ENCODE data around the gene TTC23.
A peak's percentile ranks its signal among the peaks of the same experiment; 100 is the strongest.

The TTC23 gene

DNA sequence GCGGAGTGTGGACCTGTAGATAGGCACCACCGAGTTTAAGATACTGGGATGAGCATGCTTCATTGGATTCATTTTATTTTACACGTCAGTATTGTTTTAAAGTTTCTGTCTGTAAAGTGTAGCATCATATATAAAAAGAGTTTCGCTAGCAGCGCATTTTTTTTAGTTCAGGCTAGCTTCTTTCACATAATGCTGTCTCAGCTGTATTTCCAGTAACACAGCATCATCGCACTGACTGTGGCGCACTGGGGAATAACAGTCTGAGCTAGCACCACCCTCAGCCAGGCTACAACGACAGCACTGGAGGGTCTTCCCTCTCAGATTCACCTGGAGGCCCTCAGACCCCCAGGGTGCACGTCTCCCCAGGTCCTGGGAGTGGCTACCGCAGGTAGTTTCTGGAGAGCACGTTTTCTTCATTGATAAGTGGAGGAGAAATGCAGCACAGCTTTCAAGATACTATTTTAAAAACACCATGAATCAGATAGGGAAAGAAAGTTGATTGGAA, 115.0 kb downstream of the TTC23 start:
- no peak for DNase-seq

DNA sequence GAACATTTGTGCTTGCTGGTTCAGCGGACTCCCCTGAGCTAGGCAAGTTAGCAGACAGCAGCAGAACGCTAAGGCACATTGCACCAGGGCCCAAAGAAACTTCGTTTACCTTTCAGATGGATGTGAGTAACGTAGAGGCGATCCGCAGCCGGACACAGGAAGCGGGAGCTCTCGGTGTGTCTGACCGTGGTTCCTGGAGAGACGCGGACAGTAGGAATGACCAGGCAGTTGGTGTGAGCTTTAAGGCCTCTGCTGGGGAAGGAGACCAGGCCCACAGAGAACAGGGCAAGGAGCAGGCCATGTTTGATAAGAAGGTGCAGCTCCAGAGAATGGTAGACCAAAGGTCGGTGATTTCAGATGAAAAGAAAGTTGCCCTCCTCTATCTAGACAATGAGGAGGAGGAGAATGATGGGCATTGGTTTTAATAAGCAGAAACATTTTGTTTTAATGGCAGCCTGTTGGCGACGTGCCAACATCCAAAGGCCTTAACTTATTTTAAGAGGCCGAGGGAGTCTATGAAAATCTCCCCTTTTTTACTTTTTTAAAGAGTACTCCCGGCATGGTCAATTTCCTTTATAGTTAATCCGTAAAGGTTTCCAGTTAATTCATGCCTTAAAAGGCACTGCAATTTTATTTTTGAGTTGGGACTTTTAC, 116.6 kb downstream of the TTC23 start:
- no peak for DNase-seq

DNA sequence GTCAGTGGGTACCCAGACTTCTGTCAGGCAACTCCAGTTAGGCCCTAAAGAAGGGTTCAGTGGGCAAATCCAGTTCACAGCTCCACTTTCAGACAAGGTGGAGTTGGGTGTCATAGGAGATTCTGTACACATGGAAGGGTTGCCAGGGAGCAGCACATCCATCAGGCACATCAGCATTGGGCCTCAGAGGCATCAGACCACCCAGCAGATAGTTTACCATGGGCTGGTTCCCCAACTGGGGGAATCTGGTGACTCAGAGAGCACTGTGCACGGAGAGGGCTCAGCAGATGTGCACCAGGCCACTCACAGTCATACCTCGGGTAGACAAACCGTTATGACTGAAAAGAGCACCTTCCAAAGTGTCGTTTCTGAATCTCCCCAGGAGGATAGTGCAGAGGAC, 117.3 kb downstream of the TTC23 start:
- DNase-seq, result no peak

DNA sequence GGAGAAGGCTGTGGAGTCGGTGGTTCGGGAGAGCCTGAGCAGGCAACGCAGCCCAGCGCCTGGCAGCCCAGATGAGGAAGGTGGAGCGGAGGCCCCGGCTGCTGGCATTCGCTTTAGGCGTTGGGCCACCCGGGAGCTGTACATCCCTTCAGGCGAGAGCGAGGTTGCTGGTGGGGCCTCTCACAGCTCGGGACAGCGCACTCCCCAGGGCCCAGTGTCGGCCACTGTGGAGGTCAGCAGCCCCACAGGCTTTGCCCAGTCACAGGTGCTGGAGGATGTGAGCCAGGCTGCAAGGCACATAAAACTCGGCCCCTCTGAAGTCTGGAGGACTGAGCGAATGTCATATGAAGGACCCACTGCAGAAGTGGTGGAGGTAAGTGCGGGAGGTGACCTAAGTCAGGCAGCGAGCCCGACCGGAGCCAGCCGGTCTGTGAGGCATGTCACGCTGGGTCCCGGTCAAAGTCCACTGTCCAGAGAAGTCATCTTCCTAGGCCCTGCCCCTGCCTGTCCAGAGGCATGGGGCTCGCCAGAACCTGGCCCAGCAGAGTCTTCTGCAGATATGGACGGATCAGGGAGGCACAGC, 117.8 kb downstream of the TTC23 start:
- DNase-seq, result no peak

DNA sequence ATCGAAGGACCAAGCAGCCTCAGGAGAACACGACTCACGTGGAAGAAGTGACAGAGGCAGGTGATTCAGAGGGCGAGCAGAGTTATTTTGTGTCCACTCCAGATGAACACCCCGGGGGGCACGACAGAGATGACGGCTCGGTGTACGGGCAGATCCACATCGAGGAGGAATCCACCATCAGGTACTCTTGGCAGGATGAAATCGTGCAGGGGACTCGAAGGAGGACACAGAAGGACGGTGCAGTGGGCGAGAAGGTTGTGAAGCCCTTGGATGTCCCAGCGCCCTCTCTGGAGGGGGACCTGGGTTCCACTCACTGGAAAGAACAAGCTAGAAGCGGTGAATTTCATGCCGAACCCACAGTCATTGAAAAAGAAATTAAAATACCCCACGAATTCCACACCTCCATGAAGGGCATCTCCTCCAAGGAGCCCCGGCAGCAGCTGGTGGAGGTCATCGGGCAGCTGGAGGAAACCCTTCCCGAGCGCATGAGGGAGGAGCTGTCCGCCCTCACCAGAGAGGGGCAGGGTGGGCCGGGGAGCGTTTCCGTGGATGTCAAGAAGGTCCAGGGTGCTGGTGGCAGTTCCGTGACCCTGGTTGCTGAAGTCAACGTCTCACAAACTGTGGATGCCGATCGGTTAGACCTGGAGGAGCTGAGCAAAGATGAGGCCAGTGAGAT, 118.5 kb downstream of the TTC23 start:
- DNase-seq, result no peak

DNA sequence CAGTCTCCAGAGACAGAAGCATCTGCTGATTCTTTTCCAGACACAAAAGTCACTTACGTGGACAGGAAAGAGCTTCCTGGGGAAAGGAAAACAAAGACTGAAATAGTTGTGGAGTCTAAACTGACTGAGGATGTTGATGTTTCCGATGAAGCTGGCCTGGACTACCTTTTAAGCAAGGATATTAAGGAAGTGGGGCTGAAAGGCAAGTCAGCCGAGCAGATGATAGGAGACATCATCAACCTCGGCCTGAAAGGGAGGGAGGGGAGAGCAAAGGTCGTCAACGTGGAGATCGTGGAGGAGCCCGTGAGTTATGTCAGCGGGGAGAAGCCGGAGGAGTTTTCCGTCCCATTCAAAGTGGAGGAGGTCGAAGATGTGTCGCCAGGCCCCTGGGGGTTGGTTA, 119.1 kb downstream of the TTC23 start:
- no peak for DNase-seq

DNA sequence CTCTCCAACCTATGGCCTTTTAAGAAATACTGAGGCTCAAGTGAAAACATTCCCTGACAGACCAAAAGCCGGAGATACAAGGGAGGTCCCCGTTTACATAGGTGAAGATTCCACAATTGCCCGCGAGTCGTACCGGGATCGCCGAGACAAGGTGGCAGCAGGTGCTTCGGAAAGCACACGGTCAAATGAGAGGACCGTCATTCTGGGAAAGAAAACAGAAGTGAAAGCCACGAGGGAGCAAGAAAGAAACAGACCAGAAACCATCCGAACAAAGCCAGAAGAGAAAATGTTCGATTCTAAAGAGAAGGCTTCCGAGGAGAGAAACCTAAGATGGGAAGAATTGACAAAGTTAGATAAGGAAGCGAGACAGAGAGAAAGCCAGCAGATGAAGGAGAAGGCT, 119.7 kb downstream of the TTC23 start:
- no peak for DNase-seq

DNA sequence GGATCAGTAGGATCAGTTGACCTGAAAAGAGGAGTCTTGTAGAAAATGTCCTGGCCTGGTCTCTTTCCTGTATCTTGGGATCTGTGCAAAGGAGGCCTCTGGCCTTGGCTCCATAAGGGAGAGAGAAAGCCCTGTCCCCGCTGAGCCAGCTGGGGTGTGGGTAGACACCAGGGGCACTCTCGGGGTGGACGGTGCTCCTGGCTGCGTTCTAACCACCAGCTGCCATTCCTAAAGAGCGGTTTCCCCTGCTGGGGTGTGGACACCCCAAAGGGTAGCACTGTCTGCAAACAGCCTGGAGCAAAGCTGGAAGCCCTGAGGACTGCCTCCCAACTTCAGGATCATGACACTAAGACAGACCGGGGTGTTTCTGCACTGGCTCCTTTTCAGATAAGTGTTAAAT, 121.0 kb downstream of the TTC23 start:
- no peak for DNase-seq

DNA sequence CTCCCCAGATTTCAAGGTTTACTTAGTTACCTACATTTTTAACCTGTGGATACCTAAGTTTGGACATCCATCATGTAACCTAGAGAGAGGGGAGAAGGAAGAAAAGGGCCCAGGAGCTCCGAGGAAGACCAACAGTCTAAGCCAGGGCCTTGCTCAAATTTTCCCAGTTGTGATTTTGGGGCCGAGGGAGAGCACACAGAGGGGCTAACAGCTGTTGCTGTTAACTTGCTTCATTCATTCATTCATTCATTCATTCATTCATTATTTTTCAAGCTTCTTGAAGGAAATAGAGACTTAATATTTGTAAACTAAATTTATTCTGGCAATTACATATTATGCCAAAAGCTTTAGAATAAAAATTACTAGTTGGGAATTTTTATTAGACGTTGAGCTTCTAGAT, 121.6 kb downstream of the TTC23 start:
- no peak for DNase-seq

DNA sequence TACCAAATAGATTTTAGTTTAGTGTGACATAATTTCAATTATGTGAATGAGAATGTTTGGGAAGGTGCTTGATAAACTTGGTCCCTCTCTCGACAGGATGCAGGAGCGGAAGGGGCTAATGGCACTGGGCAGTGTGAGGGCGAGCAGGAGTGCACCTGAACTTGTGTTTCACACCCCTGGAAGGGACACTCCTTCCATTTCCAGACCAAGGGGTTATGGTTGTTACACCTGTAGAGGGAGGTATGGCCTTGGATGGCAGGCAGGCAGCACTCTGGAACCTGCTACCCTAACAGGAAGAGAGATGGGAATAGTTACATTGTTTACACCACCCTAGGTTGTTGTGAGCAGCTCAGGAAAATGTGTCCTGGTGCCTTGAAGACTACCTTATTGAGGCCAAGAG, 122.5 kb downstream of the TTC23 start:
- no peak for DNase-seq

DNA sequence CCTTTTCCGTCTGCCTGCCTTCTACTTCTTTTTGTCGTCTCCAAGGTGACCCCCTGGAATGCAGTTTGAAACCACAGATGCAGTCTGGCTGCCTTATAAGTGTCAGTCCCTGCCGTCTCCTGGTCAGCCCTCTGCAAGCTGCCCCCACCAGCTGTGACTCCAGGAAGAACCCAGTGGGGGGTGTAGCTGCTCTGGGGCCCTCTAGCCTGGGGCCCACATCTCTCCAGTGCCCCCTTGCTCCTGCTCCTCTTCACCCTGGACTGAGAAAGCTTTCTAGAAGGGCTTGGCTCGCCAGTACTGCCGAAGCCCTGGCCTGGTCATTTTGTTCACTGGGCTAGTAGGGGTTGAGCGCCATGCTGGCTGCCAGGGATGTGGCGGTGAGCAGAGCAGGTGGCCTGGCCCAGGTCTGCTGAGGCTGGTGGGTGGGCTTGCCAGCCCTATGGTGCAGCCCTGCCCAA, 123.2 kb downstream of the TTC23 start:
- DNase-seq, result no peak

DNA sequence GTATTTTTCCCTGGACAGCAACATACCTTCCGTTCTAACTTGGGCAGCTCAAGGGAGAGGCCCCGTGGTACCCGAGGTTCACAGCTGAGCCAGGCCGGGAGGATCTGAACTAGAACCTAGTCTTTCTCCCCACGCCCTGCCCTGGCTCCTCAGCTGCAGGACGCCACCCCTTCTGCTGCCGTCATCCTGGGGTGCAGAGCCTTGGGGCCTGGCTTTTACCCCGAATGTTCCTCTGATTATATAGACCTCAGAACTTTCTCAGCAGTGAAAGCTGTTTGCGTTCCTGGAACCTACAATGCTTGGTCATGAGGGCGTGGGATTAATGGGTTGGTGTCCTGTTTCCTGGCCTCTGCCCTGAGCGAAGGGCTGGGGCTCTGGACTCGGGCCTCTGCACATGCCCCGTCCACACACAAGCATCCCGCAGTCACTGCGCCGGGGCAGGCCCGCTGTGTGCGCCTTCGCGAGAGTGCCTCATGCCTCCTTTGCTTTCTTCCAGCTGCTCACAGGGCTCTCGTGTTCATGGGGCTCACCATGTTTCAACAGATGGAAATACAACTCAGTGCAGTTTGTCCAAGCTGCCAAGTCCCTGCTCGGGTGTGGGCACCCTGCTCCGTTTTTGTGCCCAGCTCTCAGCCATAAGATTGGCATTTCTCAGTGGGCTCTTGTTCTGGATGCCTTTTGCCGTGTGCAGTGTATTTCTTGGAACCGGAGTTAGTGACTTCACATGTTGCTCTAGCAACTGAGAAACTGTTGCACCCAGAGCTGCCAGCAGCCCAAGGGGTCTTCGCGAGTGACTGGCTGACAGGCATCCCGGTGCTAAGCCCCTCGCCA, 124.1 kb downstream of the TTC23 start:
- DNase-seq, result no peak

DNA sequence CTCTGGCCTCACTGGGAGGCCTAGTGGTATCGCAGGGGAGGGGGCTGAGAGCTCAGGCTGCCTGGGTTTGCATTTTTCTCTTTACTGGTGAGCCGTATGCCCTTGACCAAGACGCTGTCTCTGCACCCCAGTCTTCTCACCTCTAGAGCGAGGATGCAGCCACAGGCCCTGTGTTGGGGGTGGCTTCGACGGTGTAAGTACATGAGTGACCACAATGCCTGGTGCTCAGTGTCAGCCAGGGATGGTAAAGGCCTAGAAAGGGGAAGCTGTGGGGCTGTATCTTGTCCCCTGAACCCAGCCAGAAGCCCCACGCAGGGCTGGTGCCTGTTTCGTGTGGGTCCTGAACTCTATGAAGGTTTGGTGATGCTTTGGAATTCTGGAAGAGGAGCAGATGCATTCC, 124.7 kb downstream of the TTC23 start:
- no peak for DNase-seq

DNA sequence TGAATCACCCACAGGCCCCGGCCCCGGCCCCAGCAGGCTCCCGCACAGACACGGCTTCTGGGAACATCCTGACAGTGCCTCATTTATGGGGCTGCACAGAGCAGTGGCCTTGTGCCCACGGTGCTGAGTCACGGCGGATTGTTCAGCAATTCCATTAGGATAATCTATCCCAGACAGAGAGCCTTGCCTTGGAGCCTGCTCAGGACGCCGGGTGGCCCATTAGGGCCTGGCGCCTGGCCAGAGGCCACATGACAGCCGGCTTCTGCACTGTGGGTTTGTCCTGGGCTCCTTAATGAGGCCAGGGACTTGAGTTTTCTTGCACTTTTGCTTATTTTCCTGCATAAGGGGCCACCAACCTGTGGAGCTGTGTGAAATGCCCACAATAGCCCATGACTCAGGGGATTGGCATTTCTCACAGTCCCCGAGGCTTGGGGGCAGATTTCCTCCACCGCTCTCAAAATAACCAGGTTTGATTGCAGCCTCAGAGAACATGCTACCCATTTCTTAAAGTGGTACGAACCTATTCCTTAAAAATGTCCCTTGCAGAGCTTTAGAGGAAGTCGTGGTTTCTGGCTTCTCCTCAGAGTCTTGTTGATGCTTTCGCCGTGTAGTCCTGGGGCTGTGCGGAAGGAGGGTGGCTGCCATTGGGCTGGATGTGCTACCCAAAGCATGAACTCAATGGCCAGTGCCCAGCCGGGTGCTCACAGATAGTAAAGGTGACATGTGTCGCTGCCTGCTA, 125.5 kb downstream of the TTC23 start:
- DNase-seq, result peak; percentile 86

DNA sequence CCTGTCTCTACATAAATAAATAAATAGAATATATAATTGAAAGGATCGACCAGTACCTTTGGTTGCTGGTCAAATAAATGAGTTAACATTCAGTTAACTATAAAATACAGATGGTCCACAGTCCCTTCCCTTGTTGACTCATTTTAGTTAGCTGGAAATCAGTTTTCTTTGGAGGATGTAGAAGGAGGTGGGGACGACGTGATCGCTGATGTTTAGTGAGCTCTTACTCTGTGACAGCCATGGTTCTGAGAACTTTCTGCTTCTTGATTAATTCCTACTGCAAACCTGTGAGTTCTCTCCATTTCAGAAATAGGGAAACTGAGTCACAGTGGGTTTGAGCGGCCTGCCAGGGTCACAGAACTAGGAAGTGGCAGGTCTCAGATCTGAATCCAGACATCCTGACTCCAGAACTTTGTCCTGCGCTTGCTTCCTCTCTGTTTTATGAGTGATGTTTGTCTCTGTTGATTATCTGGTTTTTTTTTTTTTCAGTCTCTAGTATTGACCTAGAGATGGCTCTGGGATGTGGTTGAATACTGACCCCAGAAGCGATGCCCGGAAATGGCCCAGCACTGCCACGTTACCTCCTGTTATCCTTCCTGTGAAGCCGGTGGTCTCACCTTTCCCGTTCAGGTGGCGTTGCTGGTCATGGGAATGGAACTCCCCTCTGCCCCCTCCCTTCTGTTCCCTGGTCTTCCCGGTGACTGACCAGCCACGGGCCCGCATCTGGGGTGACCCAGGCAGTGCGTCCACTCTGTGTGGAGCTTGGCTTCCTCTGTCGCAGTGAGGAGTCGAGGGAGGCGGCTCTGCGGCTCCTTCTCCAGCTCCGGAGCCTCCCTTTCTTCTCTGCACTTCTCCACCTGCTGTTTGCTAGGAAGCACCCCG, 126.3 kb downstream of the TTC23 start:
- DNase-seq, result no peak

DNA sequence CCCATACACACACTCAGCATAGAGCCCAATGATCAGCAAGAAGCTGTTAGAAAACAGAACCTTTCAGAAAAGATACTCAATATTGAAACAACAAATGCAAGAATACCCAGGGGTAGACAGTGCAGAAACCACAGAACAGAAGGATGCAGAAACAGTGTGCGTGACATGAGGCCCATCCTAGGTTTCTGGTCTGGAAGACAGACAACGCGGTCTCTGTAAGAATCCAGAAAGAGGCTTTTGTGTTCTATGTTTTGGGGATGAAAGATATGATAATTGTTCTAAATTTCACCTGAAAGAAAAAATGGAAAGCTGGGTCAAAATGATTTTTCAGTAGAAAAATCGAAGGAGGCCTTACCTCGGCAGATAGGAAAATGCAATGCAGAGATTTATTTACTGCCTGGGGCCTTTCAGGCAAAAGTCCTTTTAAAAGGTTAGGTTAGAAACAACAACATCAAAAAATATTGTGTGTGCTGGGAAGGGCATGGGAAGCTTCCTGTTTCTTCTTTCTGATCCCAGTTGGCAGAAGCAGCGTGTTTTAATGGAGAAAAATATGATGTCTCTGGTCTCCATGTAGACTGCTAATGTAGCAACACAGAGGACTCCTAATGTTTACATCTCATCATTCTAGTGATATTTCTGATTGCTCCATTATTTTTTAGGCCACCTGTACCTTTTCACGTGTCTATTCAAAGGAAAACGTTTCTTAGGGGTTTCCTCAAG, 127.5 kb downstream of the TTC23 start:
- DNase-seq, result no peak

DNA sequence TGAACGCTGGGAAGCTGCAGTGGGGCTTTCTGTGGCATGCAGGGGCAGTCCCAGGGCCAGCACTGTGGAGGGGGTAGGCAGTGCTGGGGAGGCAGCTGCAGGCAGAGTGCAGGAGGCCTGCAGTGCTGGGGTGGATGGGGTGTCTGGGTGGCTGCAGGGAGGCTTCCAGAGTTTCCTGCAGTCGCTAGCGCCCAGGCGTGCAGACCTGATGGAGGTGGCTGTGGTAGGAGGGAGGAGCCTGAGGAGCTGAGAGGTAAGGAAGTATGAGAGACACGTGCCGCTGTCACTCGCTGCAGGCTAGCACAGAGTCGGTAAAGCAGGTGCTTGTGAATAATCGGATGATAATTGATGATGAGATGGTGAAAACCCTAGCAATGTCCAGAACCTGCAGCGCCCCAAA, 128.2 kb downstream of the TTC23 start:
- no peak for DNase-seq

DNA sequence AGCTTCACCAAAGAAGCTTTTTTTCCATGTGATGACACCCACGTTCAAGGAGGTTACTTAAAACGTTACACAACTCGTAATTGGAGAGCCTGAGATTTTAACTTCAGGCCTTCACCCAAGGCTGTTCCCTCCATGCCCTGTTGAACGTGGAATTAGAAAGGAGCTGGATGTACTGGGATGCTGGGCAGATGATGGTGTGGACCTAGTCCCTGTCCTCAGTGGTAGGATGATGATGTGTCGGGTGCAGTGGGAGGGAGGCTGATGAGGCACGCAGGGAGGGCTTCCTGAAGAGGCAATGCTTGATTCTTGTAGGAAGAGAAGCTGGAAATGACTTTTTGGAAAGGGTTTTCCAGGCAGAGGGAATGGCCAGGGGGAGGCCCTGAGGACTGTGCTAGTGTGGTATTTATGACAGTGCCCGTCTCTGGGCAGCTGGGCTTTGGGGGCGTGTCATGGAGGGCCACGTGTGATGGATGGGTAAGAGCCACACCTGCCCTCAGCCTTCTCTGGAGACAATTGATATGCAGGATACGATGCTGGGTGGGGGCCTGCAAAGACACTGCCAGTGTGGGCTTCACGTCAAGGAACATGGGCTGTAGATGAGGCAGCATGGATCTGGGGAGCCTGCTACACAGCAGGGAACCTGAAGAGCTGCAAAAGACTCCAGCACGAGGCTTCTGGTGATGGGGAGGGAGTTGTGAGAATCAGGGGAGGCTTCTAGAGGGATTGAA, 129.2 kb downstream of the TTC23 start:
- DNase-seq, result no peak

DNA sequence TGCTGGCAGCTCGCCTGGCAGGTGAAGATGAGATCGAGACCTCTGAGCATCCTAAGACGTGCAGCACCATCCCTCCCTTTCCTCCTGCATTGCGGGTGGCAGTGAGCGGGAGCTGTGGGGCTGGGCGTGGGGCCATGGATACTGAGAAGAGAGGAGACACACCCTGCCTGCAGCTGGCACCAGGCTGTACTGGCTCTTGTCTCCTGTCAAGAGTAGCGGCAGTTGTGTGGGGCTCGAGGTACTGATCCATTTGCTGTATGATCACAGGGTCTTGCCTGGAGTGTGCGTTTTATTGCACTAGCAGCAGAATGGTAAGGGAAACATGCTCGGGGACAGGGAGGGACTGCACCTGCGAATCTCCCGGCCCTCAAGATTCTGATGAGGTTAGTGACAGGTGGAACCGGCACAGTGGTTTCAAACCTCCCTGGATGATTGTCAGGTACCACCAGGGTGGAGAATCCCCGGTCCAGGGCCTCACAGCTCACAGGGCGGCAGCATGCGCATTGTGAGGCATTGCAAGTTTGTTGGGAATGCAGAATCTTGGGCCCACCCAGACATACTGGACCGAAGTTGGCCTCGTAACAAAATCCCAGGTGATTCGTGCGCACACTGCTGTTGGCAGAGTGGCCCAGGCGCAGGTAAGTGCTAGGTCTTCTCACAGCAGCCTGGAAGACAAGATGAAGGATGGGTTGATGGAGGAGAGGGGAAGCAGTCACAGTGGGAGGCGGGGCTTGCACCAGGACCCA, 130.4 kb downstream of the TTC23 start:
- no peak for DNase-seq

DNA sequence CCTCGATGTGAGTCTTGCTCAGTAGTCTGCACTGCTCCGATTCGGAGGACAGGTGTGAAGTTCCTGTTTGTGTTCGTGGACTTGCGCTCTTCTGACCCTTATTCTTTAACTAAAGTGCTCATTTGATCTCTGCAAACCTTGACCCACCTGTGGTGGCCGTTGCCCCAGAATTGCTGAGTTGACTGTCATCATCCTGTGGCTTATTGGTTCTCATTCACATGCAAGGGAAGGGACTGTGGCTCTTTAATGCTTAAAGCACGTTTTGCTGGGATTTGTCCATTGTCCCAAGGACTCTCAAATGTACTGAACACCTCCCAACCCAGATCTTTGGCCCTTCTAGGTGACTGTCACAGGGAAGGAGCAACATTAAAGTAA, 131.1 kb downstream of the TTC23 start:
- no peak for DNase-seq

Measured in NCI-H69 (cell line).